PFSK-1 (cell line): ENCODE measurements around the gene ACBD4.

Source experiments
- FOXP2 ChIP-seq: optimal IDR thresholded peaks from 2 replicates; pipeline ENCODE3; 2011; ENCODE audit warnings: borderline replicate concordance, control low read depth, inconsistent platforms; ENCODE audit not compliant: insufficient read depth; ENCODE audit errors: extremely low read length, extremely low read depth
- POLR2AphosphoS5 ChIP-seq: IDR thresholded peaks from 2 replicates; pipeline ENCODE4 v1.6.1; 2012; ENCODE audit warnings: low read depth, mild to moderate bottlenecking, control low read depth, low read length, moderate library complexity
- SIN3A ChIP-seq: IDR thresholded peaks from 2 replicates; pipeline ENCODE4 v1.6.1; 2012; ENCODE audit warnings: mild to moderate bottlenecking, low read length, moderate library complexity, borderline replicate concordance; ENCODE audit not compliant: insufficient read depth
- TAF1 ChIP-seq: IDR thresholded peaks from 2 replicates; pipeline ENCODE4 v1.6.1; 2012; ENCODE audit warnings: low read length, control low read depth, borderline replicate concordance; ENCODE audit not compliant: insufficient read depth
- TF ChIP-seq, protein P1 (sequence below), 2 experiments: IDR thresholded peaks; 2 replicates each; pipeline versions ENCODE4 v1.6.1 to v1.8.0; 2011 to 2012; ENCODE audit warnings: low read depth in 2 of 2, low read length in 2 of 2, control low read depth in 1 of 2, inconsistent platforms in 1 of 2, mild to moderate bottlenecking in 1 of 2, moderate library complexity in 1 of 2; ENCODE audit not compliant: insufficient read depth in 1 of 2

Gene ACBD4

DNA sequence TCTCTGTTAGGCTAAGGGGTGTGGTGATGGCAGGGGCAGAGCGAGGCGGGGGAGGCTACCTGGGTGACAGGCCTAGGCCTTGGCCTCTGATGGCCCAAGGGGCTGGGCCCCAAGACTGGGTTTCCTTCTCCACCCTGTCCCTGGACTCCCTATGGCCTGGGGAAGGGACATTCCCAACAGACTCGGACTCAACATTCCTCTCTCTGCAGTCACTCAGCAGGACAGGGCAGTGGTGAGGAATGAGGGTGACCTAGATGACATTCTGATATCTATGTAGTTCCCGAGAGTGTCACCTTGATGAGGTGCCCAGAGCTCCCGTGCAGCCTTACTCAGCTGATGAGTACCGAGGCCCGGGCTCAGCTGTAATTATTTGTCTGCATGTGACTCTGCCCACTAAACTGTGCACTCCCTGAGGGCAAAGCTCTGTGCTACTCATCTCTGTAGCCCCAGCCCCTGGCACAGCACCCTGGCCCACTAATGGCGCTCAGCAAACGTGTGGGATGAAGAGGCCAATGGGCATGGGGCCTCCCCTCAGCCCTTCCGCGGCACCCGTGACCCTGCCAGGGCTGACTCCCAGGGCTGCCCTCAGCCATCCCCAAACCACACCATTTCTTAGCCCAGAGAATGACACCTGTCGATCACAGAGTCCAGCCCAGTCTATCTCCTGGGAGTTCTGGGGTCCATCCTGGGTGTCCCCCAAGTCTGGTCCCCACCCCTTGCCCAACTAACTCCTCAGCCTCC lies 5.4 kb upstream of the ACBD4 start:
- TF ChIP-seq POLR2AphosphoS5, result no peak
- no peak for TF ChIP-seq TAF1
- TF ChIP-seq FOXP2, result no peak
- TF ChIP-seq SIN3A, result no peak
- TF ChIP-seq, protein P1, sequence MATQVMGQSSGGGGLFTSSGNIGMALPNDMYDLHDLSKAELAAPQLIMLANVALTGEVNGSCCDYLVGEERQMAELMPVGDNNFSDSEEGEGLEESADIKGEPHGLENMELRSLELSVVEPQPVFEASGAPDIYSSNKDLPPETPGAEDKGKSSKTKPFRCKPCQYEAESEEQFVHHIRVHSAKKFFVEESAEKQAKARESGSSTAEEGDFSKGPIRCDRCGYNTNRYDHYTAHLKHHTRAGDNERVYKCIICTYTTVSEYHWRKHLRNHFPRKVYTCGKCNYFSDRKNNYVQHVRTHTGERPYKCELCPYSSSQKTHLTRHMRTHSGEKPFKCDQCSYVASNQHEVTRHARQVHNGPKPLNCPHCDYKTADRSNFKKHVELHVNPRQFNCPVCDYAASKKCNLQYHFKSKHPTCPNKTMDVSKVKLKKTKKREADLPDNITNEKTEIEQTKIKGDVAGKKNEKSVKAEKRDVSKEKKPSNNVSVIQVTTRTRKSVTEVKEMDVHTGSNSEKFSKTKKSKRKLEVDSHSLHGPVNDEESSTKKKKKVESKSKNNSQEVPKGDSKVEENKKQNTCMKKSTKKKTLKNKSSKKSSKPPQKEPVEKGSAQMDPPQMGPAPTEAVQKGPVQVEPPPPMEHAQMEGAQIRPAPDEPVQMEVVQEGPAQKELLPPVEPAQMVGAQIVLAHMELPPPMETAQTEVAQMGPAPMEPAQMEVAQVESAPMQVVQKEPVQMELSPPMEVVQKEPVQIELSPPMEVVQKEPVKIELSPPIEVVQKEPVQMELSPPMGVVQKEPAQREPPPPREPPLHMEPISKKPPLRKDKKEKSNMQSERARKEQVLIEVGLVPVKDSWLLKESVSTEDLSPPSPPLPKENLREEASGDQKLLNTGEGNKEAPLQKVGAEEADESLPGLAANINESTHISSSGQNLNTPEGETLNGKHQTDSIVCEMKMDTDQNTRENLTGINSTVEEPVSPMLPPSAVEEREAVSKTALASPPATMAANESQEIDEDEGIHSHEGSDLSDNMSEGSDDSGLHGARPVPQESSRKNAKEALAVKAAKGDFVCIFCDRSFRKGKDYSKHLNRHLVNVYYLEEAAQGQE (IDR thresholded peaks at IDR 0.05; ENCODE audit: insufficient read depth in 1 of 2, low read depth in 2 of 2, low read length in 2 of 2), result no peak

DNA sequence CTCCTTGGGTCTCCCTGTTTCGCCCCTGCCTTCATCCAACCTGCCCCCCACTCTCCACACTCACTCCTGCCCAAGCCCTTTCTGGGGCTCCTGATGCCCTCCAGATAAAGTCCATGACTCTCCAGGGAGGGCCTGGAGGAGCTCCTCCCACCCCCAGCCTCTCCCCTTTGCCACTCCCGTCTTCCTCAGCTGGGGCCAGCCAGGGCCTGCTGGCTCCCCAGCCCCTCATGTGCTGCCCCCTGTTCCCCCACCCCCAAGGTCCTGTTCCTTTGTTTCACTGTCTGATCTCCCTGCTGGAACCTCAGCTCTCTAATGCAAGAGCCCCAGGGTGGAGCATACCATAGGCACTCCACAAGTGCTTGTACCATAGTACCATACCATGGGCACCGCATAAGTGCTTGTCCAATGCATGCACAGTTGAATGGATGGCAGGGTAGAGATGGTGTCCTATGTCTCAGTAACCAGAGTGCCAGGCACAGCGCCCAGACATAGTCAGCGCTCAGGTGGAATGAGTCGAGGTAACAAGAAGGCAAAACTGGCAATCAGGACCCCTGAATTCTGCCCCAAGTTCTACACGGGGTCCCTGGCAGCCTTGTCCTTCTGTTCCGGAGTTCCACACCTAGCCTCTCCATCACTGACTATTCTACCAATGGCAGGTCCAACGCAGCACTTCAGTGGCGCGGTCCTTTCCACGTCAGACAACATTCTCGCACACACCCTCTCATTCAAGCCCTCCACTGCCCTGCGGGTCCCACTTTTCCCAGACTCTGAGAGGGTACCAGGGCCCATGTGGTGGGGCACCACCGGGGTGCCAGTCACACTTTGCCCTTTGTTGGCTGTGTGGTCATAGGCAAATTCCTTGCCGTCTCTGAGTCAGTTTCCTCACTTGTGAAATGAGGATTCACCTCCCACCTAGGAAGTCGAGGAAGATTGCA lies 4.5 kb upstream of the ACBD4 start:
- no peak for TF ChIP-seq TAF1
- TF ChIP-seq SIN3A, result no peak
- no peak for TF ChIP-seq POLR2AphosphoS5
- TF ChIP-seq, protein P1 (IDR thresholded peaks at IDR 0.05; ENCODE audit: insufficient read depth in 1 of 2, low read depth in 2 of 2, low read length in 2 of 2), result no peak
- TF ChIP-seq FOXP2, result no peak

- no peak for TF ChIP-seq FOXP2
- no peak for TF ChIP-seq POLR2AphosphoS5
- TF ChIP-seq SIN3A, result no peak
Measured at GRCh38 chr17:45131616-45132319, 3.7 kb upstream of the ACBD4 start.

- 0 out of 2 replicates have a peak, but pooled peaks have one; percentile 52 for TF ChIP-seq POLR2AphosphoS5
- TF ChIP-seq, protein P1 (IDR thresholded peaks at IDR 0.05; ENCODE audit: insufficient read depth in 1 of 2, low read depth in 2 of 2, low read length in 2 of 2), result 0 out of 4 replicates have a peak, but pooled peaks of 1 of the 2 experiments have one; percentile 14
- no peak for TF ChIP-seq FOXP2
- no peak for TF ChIP-seq SIN3A
- 0 out of 2 replicates have a peak, but pooled peaks have one; percentile 24 for TF ChIP-seq TAF1
Measured at GRCh38 chr17:45132320-45132571, 3.2 kb upstream of the ACBD4 start, which contains the start of gene PLCD3. Gene PLCD3 (minus strand): TSS chr17:45132515. CDS start chr17:45132410, 105 bp downstream.

DNA sequence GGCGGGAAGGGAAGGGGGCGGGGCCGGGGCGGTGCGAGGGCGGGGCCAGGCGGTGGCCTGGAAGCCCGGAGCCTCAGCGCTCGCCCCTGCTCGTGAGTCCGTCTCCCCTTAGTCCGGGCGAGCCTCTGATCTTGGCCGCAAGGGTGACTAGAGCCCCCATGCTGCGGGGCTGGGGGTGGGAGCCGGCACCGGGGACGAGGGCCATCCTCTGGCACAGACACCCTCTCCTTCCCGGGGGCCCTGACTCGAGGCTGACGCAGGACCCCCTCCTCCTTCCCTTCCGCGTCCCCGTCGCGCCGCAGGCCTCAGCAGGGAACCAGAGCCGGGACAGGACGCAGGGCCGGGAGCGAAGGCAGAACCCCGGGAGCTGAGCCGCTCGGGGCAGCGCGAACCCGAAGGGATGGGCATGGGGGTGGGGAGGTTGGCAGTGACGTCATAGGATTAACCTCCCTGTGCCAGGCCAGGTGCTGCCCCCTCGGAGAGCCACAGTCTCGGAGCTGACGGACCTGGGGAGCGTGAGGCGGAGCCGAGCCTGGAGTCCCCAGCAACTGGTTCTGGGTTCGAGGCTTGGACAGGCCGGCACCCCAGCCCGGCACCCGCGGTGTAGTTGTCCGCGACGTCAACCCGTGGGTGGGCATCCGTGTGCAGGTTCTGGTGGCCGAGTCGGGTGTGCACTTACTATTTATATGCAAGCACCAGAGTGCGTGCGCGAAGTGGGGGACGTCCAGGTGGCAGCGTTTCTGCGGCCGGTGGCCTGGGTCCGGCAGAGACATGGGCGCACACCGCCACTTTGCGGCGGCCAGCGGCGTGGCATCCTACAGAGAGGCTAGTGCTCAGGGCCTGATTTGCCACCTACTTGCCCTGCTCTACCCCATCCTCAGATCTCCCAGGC lies 2.7 kb upstream of the ACBD4 start:
- TF ChIP-seq, protein P1 (IDR thresholded peaks at IDR 0.05; ENCODE audit: insufficient read depth in 1 of 2, low read depth in 2 of 2, low read length in 2 of 2), result no peak
- peak; percentile 57; the same call in 1 of the 2 replicates for TF ChIP-seq POLR2AphosphoS5
- peak; percentile 56 for TF ChIP-seq FOXP2
- no peak for TF ChIP-seq TAF1
- TF ChIP-seq SIN3A, result no peak
